22Rv1 (cell line): ENCODE measurements around the gene SYNE2.
A peak's percentile ranks its signal among the peaks of the same experiment; 100 is the strongest.
"Not testable (repeated sequence)": the region's sequence is repeated elsewhere in the genome, so short reads cannot be mapped to it uniquely, and the experiment has no call there.

Experiments
- H3K27ac ChIP-seq: fragments of 450-650 bp; 2 replicates; pipeline ENCODE4 v1.5.1; 2017
- CTCF ChIP-seq: fragments of 450-650 bp; IDR thresholded peaks from 2 replicates; pipeline ENCODE4 v1.5.1; 2017; ENCODE audit warnings: mild to moderate bottlenecking
- ZFX ChIP-seq: fragments of 450-650 bp; IDR thresholded peaks from 2 replicates; pipeline ENCODE4 v1.6.1; 2017; ENCODE audit warnings: antibody characterized with exemption, borderline replicate concordance

SYNE2 gene

GRCh38 chr14:63852817-63853731 is at the start of gene SYNE2:
Gene SYNE2 (plus strand): TSS chr14:63853004. CDS start chr14:63909149, 56,145 bp downstream.
- peak; percentile 40; the same call in 1 of the 2 replicates for TF ChIP-seq CTCF
- no peak for TF ChIP-seq ZFX
- peak within 1 kb of the TSS; percentile 83 for H3K27ac ChIP-seq

GRCh38 chr14:63803221-63803791 is 49.5 kb upstream of the SYNE2 start:
- not testable (repeated sequence) for H3K27ac ChIP-seq

- not testable (repeated sequence) for H3K27ac ChIP-seq
These were observed 46.7 kb upstream of the SYNE2 start for GRCh38 chr14:63806064-63806463.

- H3K27ac ChIP-seq = not testable (repeated sequence)
These were observed 41.1 kb upstream of the SYNE2 start for GRCh38 chr14:63811692-63812091.

GRCh38 chr14:63833728-63834127 is 19.1 kb upstream of the SYNE2 start:
- TF ChIP-seq CTCF (no peak), ZFX (no peak)
- no peak overlapping the region for H3K27ac ChIP-seq

- TF ChIP-seq ZFX (no peak), CTCF (no peak; the same call in 1 of the 2 replicates)
- H3K27ac ChIP-seq = no peak overlapping the region
These were observed 11.8 kb upstream of the SYNE2 start for GRCh38 chr14:63840981-63841380.

GRCh38 chr14:63843796-63844195 is 9.0 kb upstream of the SYNE2 start:
- H3K27ac ChIP-seq = no peak overlapping the region
- TF ChIP-seq CTCF = no peak
- TF ChIP-seq ZFX = no peak

- no peak overlapping the region for H3K27ac ChIP-seq
- TF ChIP-seq ZFX = no peak
- no peak for TF ChIP-seq CTCF
These were observed 3.9 kb upstream of the SYNE2 start for GRCh38 chr14:63848890-63849289.
